ENCODE measurements around the gene PAPPA2.

- TF ChIP-seq CTCF (IDR thresholded peaks at IDR 0.05) (no peak), POLR2A (IDR thresholded peaks at IDR 0.05) (no peak)
Observed at GRCh38 chr1:176790786-176791185, 327.8 kb downstream of the PAPPA2 start.

All from stomach (tissue), 4 donors.